IMR-90 (cell line): Measurements from ENCODE around the gene CDK6. TPM values are rescaled to one million over a fixed set of nuclear protein-coding genes. Genes with fewer than 3 reads are reported as not detected.

ENCODE experiments used
- ATAC-seq: fragments of 200-7000 bp; cut with Tn5 transposase; 2 replicates; pipeline ENCODE4 v1.9.1; 2020; ENCODE audit warnings: low read depth, mild to moderate bottlenecking, moderate library complexity
- BruUV-seq: library from RNA; stranded (reverse); fragments of 400-500 nt; replicated peaks from 2 replicates; lab custom pipeline; 2021; lab: Mats Ljungman, UMichigan
- CTCF ChIA-PET: fragments of 300-600 bp; formaldehyde crosslinking; extraction: SDS; loops from one replicate; lab custom pipeline; 2021; ENCODE audit warnings: antibody characterized with exemption; lab: Yijun Ruan, JAX
- POLR2A ChIA-PET: fragments of 300-600 bp; sonication (Branson Sonifier 250); formaldehyde crosslinking; loops from one replicate; lab custom pipeline; 2022; ENCODE audit warnings: antibody characterized with exemption; ENCODE audit not compliant: unreplicated experiment; lab: Charles Lee
- DNase-seq: peaks from one replicate; pipeline ENCODE4 v3.0.0; 2013
- H2AFZ ChIP-seq: replicated peaks from 2 replicates; pipeline ENCODE3; 2013; ENCODE audit warnings: low read length, mild to moderate bottlenecking; ENCODE audit not compliant: poor library complexity
- H2AK5ac ChIP-seq: 2 replicates; pipeline ENCODE4 v1.6.1; 2013; ENCODE audit warnings: low read depth, low read length, inconsistent platforms
- H2AK9ac ChIP-seq: replicated peaks from 2 replicates; pipeline ENCODE3; 2013; ENCODE audit warnings: mild to moderate bottlenecking, low read depth, low read length, moderate library complexity; ENCODE audit not compliant: poor library complexity
- H2BK120ac ChIP-seq: 2 replicates; pipeline ENCODE4 v1.6.1; 2013; ENCODE audit warnings: low read depth, low read length, inconsistent platforms
- H2BK15ac ChIP-seq: 3 replicates; pipeline ENCODE4 v1.6.1; 2013; ENCODE audit warnings: low read depth, low read length, inconsistent platforms
- H2BK20ac ChIP-seq: 2 replicates; pipeline ENCODE4 v1.6.1; 2013; ENCODE audit warnings: low read depth, mild to moderate bottlenecking, inconsistent platforms, low read length, moderate library complexity
- H2BK5ac ChIP-seq: 2 replicates; pipeline ENCODE4 v1.6.1; 2013; ENCODE audit warnings: mild to moderate bottlenecking, low read depth, low read length, inconsistent platforms; ENCODE audit not compliant: poor library complexity, severe bottlenecking
- H3K14ac ChIP-seq: replicated peaks from 2 replicates; pipeline ENCODE4 v1.6.1; 2013; ENCODE audit warnings: low read depth, low read length, inconsistent platforms
- H3K18ac ChIP-seq: 2 replicates; pipeline ENCODE4 v1.6.1; 2013; ENCODE audit warnings: low read depth, low read length, control low read depth
- H3K23ac ChIP-seq: 2 replicates; pipeline ENCODE4 v1.6.1; 2013; ENCODE audit warnings: low read depth, low read length, inconsistent platforms
- H3K27ac ChIP-seq: 2 replicates; pipeline ENCODE4 v1.5.1; 2013; ENCODE audit warnings: mild to moderate bottlenecking, control low read depth, low read length; ENCODE audit not compliant: insufficient read depth
- H3K27me3 ChIP-seq: 2 replicates; pipeline ENCODE4 v1.6.1; 2013; ENCODE audit warnings: low read length; ENCODE audit not compliant: control insufficient read depth, insufficient read depth
- H3K36me3 ChIP-seq: 2 replicates; pipeline ENCODE4 v1.6.1; 2013; ENCODE audit warnings: low read length, mixed read lengths; ENCODE audit not compliant: control insufficient read depth, insufficient read depth
- H3K4ac ChIP-seq: 2 replicates; pipeline ENCODE4 v1.6.1; 2013; ENCODE audit warnings: low read depth, low read length, inconsistent platforms
- H3K4me1 ChIP-seq: 2 replicates; pipeline ENCODE4 v1.6.1; 2013; ENCODE audit warnings: low read length, mixed read lengths; ENCODE audit not compliant: control insufficient read depth, insufficient read depth
- H3K4me2 ChIP-seq: 2 replicates; pipeline ENCODE4 v1.6.1; 2013; ENCODE audit warnings: low read depth, mild to moderate bottlenecking, control low read depth, low read length, moderate library complexity
- H3K4me3 ChIP-seq: 2 replicates; pipeline ENCODE4 v1.5.1; 2013; ENCODE audit warnings: low read depth, mild to moderate bottlenecking, control low read depth, low read length, moderate library complexity; ENCODE audit not compliant: insufficient read depth
- H3K56ac ChIP-seq: 2 replicates; pipeline ENCODE4 v1.6.1; 2013; ENCODE audit warnings: low read length, inconsistent platforms; ENCODE audit not compliant: insufficient read depth; ENCODE audit errors: extremely low read depth
- H3K79me1 ChIP-seq, 2 experiments: 2 replicates each; pipeline ENCODE4 v1.6.1; 2013; ENCODE audit warnings: low read length in 2 of 2, inconsistent platforms in 1 of 2, low read depth in 1 of 2
- H3K9ac ChIP-seq: 2 replicates; pipeline ENCODE4 v1.6.1; 2013; ENCODE audit warnings: low read depth, low read length, control low read depth
- H3K9me1 ChIP-seq: 2 replicates; pipeline ENCODE4 v1.6.1; 2013; ENCODE audit warnings: low read length, inconsistent platforms; ENCODE audit not compliant: insufficient read depth
- H3K9me3 ChIP-seq: 2 replicates; pipeline ENCODE4 v1.6.1; 2013; ENCODE audit warnings: low read length; ENCODE audit not compliant: control insufficient read depth, insufficient read depth
- H4K20me1 ChIP-seq: 2 replicates; pipeline ENCODE4 v1.6.1; 2013; ENCODE audit warnings: low read length, inconsistent platforms; ENCODE audit not compliant: insufficient read depth
- H4K5ac ChIP-seq: 2 replicates; pipeline ENCODE4 v1.6.1; 2013; ENCODE audit warnings: mild to moderate bottlenecking, low read depth, low read length, control low read depth
- H4K8ac ChIP-seq, 2 experiments: 2 replicates each; pipeline ENCODE4 v1.6.1; 2013; ENCODE audit warnings: low read depth in 2 of 2, low read length in 2 of 2, control low read depth in 1 of 2, inconsistent platforms in 1 of 2
- H4K91ac ChIP-seq: 2 replicates; pipeline ENCODE4 v1.6.1; 2013; ENCODE audit warnings: low read depth, low read length, inconsistent platforms; ENCODE audit not compliant: insufficient read depth
- BHLHE40 ChIP-seq: fragments of 150-350 bp; IDR thresholded peaks from 2 replicates; pipeline ENCODE4 v1.6.1; 2016; ENCODE audit warnings: mild to moderate bottlenecking, low read depth, low read length
- CHD1 ChIP-seq: IDR thresholded peaks from 2 replicates; pipeline ENCODE4 v1.6.1; 2012; ENCODE audit warnings: low read depth, low read length, improper control_type of control experiment
- CTCF ChIP-seq: conservative IDR thresholded peaks from 2 replicates; pipeline ENCODE4 v1.5.1; 2012; ENCODE audit warnings: mild to moderate bottlenecking, low read depth, low read length, improper control_type of control experiment
- ELK1 ChIP-seq: fragments of 150-350 bp; IDR thresholded peaks from 2 replicates; pipeline ENCODE4 v1.6.1; 2016; ENCODE audit warnings: low read depth, mild to moderate bottlenecking, low read length, moderate library complexity, borderline replicate concordance
- FOS ChIP-seq: fragments of 150-350 bp; IDR thresholded peaks from 2 replicates; pipeline ENCODE4 v1.6.1; 2016; ENCODE audit warnings: low read depth, low read length
- MAFK ChIP-seq: IDR thresholded peaks from 2 replicates; pipeline ENCODE4 v1.6.1; 2012; ENCODE audit warnings: low read depth, low read length, improper control_type of control experiment
- MAZ ChIP-seq: IDR thresholded peaks from 2 replicates; pipeline ENCODE4 v1.6.1; 2012; ENCODE audit warnings: low read depth, mild to moderate bottlenecking, low read length, improper control_type of control experiment, moderate library complexity, borderline replicate concordance
- NFE2L2 ChIP-seq: fragments of 150-350 bp; IDR thresholded peaks from 2 replicates; pipeline ENCODE4 v1.6.1; 2016; ENCODE audit warnings: low read depth, mild to moderate bottlenecking, low read length
- RAD21 ChIP-seq: IDR thresholded peaks from 2 replicates; pipeline ENCODE4 v1.6.1; 2012; ENCODE audit warnings: low read length, improper control_type of control experiment
- RCOR1 ChIP-seq: IDR thresholded peaks from 2 replicates; pipeline ENCODE4 v1.6.1; 2012; ENCODE audit warnings: mild to moderate bottlenecking, low read length, improper control_type of control experiment; ENCODE audit not compliant: insufficient replicate concordance
- RFX5 ChIP-seq: IDR thresholded peaks from 2 replicates; pipeline ENCODE4 v1.8.0; 2012; ENCODE audit warnings: low read depth, mild to moderate bottlenecking, low read length, moderate library complexity
- SMC3 ChIP-seq: fragments of 150-350 bp; IDR thresholded peaks from 2 replicates; pipeline ENCODE4 v1.6.1; 2016; ENCODE audit warnings: low read depth, mild to moderate bottlenecking, antibody characterized with exemption, low read length, moderate library complexity
- USF2 ChIP-seq: fragments of 150-350 bp; IDR thresholded peaks from 2 replicates; pipeline ENCODE4 v1.6.1; 2017; ENCODE audit warnings: mild to moderate bottlenecking, antibody characterized with exemption, low read length, low read depth
- WGBS, 2 experiments: methylation state at CpG; one replicate each; pipeline versions ENCODE4 v1.1.5 to v1.1.7; 2013; ENCODE audit warnings: missing lambda C conversion rate in 2 of 2; ENCODE audit not compliant: insufficient read length in 1 of 2; ENCODE audit errors: extremely low coverage in 2 of 2; 5-methylcytosine and 5-hydroxymethylcytosine counted together
- dilution Hi-C: fragments of 300-500 bp; cut with HindIII; formaldehyde crosslinking; loops from one replicate; pipeline ENCODE4 v1.14.3; 2018; ENCODE audit warnings: low sequenced_read_pairs; ENCODE audit not compliant: unreplicated experiment
- in situ Hi-C: fragments of 300-500 bp; cut with MboI; formaldehyde crosslinking; loops from 3 replicates; pipeline ENCODE4 v1.14.3; 2019; ENCODE audit warnings: low sequenced_read_pairs, inconsistent platforms, mixed read lengths
- intact Hi-C: fragments of 100-400 bp; cut with micrococcal nuclease; formaldehyde crosslinking; loops from 2 replicates; pipeline ENCODE4 v1.10.0; 2022
- polyA plus RNA-seq, 3 experiments: library from polyadenylated mRNA; depleted of rRNA; stranded (reverse); fragments of >200 nt; gene quantifications; 2 replicates each; pipeline ENCODE4 v1.2.3, GENCODE V29; 2012; ENCODE audit warnings: low replicate concordance in 1 of 3
- total RNA-seq: library from RNA; depleted of rRNA; stranded (reverse); fragments of >200 nt; gene quantifications from 2 replicates; pipeline ENCODE4 v1.2.3, GENCODE V29; 2012

Gene CDK6
- total and polyA plus RNA-seq, 2 of the 4 experiments (the other 2 are of a cell fraction), result 21.5 to 195 TPM

GRCh38 chr7:92783260-92784201, 52.8 kb downstream of the CDK6 start:
- no peak overlapping the region for H3K4ac ChIP-seq
- H3K14ac ChIP-seq, result no peak overlapping the region; the same call in 1 of the 2 replicates
- no peak overlapping the region for H2BK20ac ChIP-seq
- ChIA-PET POLR2A (interaction anchor here (0.5 kb wide), 1 partner anchor 100 kb away, joined by 4 read pairs; no protein-coding TSS in a partner anchor), CTCF (interaction anchor here (0.6 to 1.0 kb wide), 3 partner anchors 12 to 663 kb away, joined by 3 read pairs; no protein-coding TSS in a partner anchor)
- H2AFZ ChIP-seq, result no peak overlapping the region
- no peaks in the 10 kb centered on the region for H3K27me3 ChIP-seq
- peaks cover 1% of the 10 kb centered on the region for H3K9me3 ChIP-seq
- peak overlapping the region; percentile 50; the same call in 1 of the 2 replicates for H3K18ac ChIP-seq
- H4K91ac ChIP-seq, result no peak overlapping the region
- in situ Hi-C loops (no loop called here), dilution Hi-C loops (no loop called here), intact Hi-C loops (no loop called here)
- peaks cover 2 to 64% of the 10 kb centered on the region in 2 experiments; a peak in 2 of 4 replicates for H3K79me1 ChIP-seq
- H3K23ac ChIP-seq, result no peak overlapping the region
- peak overlapping the region; percentile 42 for H2BK5ac ChIP-seq
- ATAC-seq, result peak; percentile 49; the same call in 1 of the 2 replicates
- peaks cover under 1% of the 10 kb centered on the region; the same call in 1 of the 2 replicates for H3K36me3 ChIP-seq
- H4K8ac ChIP-seq, result no peak overlapping the region
- no peak overlapping the region for H2AK5ac ChIP-seq
- H3K9ac ChIP-seq, result no peak overlapping the region
- peaks cover 71% of the 10 kb centered on the region for H4K20me1 ChIP-seq
- peaks cover 22% of the 10 kb centered on the region for H3K4me1 ChIP-seq
- no peak overlapping the region for H3K27ac ChIP-seq
- no CpG with 5 or more reads among the region's 3 CpGs for WGBS, 2 experiments
- BruUV-seq, result no TSS peak
- peak overlapping the region; percentile 52; the same call in 1 of the 2 replicates for H3K4me2 ChIP-seq
- H2BK120ac ChIP-seq, result no peak overlapping the region
- no peak overlapping the region for H3K4me3 ChIP-seq
- H3K56ac ChIP-seq, result no peak overlapping the region
- H4K5ac ChIP-seq, result no peak overlapping the region; the same call in 1 of the 2 replicates
- peak; percentile 70 for DNase-seq
- H2BK15ac ChIP-seq, result no peak overlapping the region
- H3K9me1 ChIP-seq, result peaks cover 7% of the 10 kb centered on the region
- H2AK9ac ChIP-seq, result no peak overlapping the region
- no peak for TF ChIP-seq CHD1
- TF ChIP-seq RAD21, result no peak
- TF ChIP-seq USF2, result no peak
- no peak for TF ChIP-seq BHLHE40
- no peak for TF ChIP-seq RCOR1
- no peak for TF ChIP-seq MAFK
- TF ChIP-seq CTCF, result no peak
- TF ChIP-seq ELK1, result no peak
- TF ChIP-seq FOS, result no peak
- TF ChIP-seq MAZ, result no peak
- no peak for TF ChIP-seq NFE2L2
- TF ChIP-seq SMC3, result no peak
- no peak for TF ChIP-seq RFX5
